Right lobe of liver (tissue), 6 donors: Measurements from ENCODE around the gene UAP1L1. TPM values are rescaled to one million over a fixed set of nuclear protein-coding genes. Genes with fewer than 3 reads are reported as not detected.

ENCODE experiments used
- ATAC-seq, 4 donors: fragments of 200-7000 bp; cut with Tn5 transposase; one replicate each; pipeline ENCODE4 v1.9.1; 2020; ENCODE audit warnings: mild to moderate bottlenecking in 4 of 4, moderate library complexity in 4 of 4
- DNase-seq, 3 donors: peaks; one replicate each; pipeline ENCODE4 v3.0.0-alpha.2; 2020
- H3K27ac ChIP-seq, 3 donors: fragments of 200-600 bp; one replicate each; pipeline ENCODE4 v1.8.0; 2022
- H3K27me3 ChIP-seq, 2 donors: fragments of 200-600 bp; one replicate each; pipeline ENCODE4 v1.8.0; 2022
- H3K36me3 ChIP-seq, 4 donors: fragments of 200-600 bp; sonication (generic) in 1 of 4; one replicate each; pipeline versions ENCODE4 v1.5.1 to v1.8.0; 2017 to 2022; ENCODE audit warnings: control low read depth in 1 of 4
- H3K4me1 ChIP-seq, 4 donors: fragments of 200-600 bp; sonication (generic) in 1 of 4; one replicate each; pipeline versions ENCODE4 v1.5.1 to v1.8.0; 2017 to 2022; ENCODE audit warnings: control low read depth in 1 of 4
- H3K4me3 ChIP-seq, 3 donors: fragments of 200-600 bp; one replicate each; pipeline ENCODE4 v1.8.0; 2022
- H3K9me3 ChIP-seq, 4 donors: fragments of 200-600 bp; sonication (generic) in 1 of 4; one replicate each; pipeline versions ENCODE4 v1.5.1 to v1.8.0; 2017 to 2022; ENCODE audit warnings: control low read depth in 1 of 4
- POLR2A ChIP-seq: fragments of 450-650 bp; IDR thresholded peaks from one replicate; pipeline ENCODE4 v1.6.1; 2017; ENCODE audit warnings: antibody characterized with exemption, mild to moderate bottlenecking
- WGBS: methylation state at CpG from one replicate; pipeline ENCODE4 v1.1.6; 2018; ENCODE audit warnings: low coverage, low lambda C conversion rate; ENCODE audit not compliant: insufficient coverage; ENCODE audit errors: missing lambda C conversion rate; 5-methylcytosine and 5-hydroxymethylcytosine counted together
- intact Hi-C, 2 donors: fragments of 100-400 bp; cut with DNase I; formaldehyde crosslinking; loops; one replicate each; pipeline versions ENCODE4 v1.11.2 to v1.14.1; 2022
- total RNA-seq, 6 experiments: library from RNA; depleted of rRNA in 2 of 6; stranded (reverse); fragments of >200 nt in 2 of 6; fragmentation: NEBNext Ultra II Directional in 3 of 6; extraction: Animal tissue kit (Norgen Biotek cat#: 25700) in 3 of 6; gene quantifications; one replicate each; pipeline versions ENCODE4 v1.1.0 to v1.2.4, GENCODE V29; 2016 to 2023
- TF ChIP-seq, protein P1 (sequence below), 4 donors: fragments of 200-600 bp in 3 of 4; fragments of 450-650 bp in 1 of 4; IDR thresholded peaks; one replicate each; pipeline versions ENCODE4 v1.5.1 to v1.8.0; 2016 to 2022; ENCODE audit warnings: antibody characterized with exemption in 4 of 4, mild to moderate bottlenecking in 2 of 4
- donor health status: DM: no; HTN: yes; CAD: no.
- donor health status: DM: no; HTN: no; CAD: no.
- donor health status: DM: no; HTN: no; CAD: no.
- donor health status: DM: no; HTN: yes; CAD: no.
- donor health status: DM: no; HTN: yes; CAD: no.

The UAP1L1 gene
- total RNA-seq, 6 experiments from 2014 or later: 1.3 to 4.9 (median 1.9) TPM

DNA sequence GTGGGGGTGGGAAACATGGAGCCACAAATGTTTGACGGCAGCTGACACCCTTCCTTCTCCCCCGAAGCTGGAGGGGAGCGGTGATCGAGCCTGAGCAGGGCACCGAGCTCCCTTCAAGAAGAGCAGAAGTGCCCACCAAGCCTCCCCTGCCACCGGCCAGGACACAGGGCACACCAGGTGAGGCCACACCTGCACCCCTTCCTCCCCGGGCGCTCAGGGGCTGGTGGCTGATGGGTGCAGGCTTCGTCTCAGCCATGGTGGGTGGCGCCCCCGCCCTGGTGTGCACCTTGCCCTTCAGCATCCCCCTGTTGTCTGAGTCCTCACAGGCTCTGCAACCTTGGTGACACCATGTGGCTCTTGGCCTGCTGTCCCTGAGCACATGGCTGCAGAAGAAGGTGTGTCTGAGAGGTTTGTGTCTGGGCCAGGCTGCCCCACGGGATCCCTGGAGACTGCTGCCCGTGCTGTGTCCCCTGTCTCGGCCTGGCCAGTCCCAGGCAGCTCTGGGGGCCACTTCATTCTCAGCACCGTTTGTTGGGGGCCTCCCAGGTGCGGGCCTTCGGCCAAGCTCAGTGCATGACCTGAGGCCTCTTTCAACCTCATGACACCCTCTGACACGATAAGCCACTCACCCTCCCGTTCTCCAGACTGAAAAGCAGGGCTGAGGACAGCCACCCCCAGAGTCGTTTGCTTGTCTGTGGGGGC, 20.6 kb downstream of the UAP1L1 start:
- H3K36me3 ChIP-seq: peaks cover 0 to 29% (median 7%) of the 10 kb centered on the region in 4 donors
- WGBS: no CpG with 5 or more reads among the region's 20 CpGs
- TF ChIP-seq POLR2A: no peak
- TF ChIP-seq, protein P1, sequence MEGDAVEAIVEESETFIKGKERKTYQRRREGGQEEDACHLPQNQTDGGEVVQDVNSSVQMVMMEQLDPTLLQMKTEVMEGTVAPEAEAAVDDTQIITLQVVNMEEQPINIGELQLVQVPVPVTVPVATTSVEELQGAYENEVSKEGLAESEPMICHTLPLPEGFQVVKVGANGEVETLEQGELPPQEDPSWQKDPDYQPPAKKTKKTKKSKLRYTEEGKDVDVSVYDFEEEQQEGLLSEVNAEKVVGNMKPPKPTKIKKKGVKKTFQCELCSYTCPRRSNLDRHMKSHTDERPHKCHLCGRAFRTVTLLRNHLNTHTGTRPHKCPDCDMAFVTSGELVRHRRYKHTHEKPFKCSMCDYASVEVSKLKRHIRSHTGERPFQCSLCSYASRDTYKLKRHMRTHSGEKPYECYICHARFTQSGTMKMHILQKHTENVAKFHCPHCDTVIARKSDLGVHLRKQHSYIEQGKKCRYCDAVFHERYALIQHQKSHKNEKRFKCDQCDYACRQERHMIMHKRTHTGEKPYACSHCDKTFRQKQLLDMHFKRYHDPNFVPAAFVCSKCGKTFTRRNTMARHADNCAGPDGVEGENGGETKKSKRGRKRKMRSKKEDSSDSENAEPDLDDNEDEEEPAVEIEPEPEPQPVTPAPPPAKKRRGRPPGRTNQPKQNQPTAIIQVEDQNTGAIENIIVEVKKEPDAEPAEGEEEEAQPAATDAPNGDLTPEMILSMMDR (IDR thresholded peaks at IDR 0.05): no peak

DNA sequence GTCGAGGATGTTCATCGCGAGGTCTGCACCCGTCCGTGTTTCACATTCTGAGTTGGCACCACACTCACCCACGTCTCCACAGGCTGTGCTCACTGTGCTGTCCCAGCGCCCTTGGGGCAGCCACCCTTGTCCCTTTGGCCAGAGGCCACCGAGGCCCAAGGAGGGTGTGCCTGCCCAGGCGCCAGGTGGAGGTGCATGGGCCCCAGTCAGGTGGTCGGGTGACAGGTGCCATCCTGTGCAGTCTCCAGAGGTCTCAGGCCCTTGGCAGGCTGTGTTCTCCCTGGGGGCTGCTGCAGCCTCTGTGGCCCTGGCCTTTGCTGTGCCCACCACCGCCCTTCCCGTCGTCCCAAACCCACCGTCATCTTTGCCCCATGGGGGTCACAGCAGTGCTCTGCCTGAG, 21.9 kb downstream of the UAP1L1 start:
- no peaks in the 10 kb centered on the region for H3K4me1 ChIP-seq
- no peaks in the 10 kb centered on the region for H3K27me3 ChIP-seq
- no peak overlapping the region for H3K27ac ChIP-seq
- WGBS: no CpG with 5 or more reads among the region's 14 CpGs
- intact Hi-C loops: loop anchor here in 1 of 2 donors (10.0 kb wide), 1 partner anchor 296 kb away; no protein-coding TSS in a partner anchor
- DNase-seq (no peak), ATAC-seq (peak in 1 of 4 donors; percentile 37)
- no peak overlapping the region for H3K4me3 ChIP-seq
- TF ChIP-seq, protein P1 (IDR thresholded peaks at IDR 0.05): no peak
- TF ChIP-seq POLR2A: no peak
- no peaks in the 10 kb centered on the region for H3K9me3 ChIP-seq
- peaks cover 0 to 35% (median 7%) of the 10 kb centered on the region in 4 donors for H3K36me3 ChIP-seq

More for the DNA sequence above, 20.6 kb downstream of the UAP1L1 start:
- no peak for DNase-seq
- Histone ChIP-seq H3K4me3 (no peak overlapping the region), H3K27me3 (no peaks in the 10 kb centered on the region), H3K4me1 (no peaks in the 10 kb centered on the region), H3K9me3 (no peaks in the 10 kb centered on the region), H3K27ac (no peak overlapping the region)
- ATAC-seq: peak in 1 of 4 donors; percentile 10
- intact Hi-C loops: loop anchor here in 1 of 2 donors (10.0 kb wide), 1 partner anchor 297 kb away; no protein-coding TSS in a partner anchor

DNA sequence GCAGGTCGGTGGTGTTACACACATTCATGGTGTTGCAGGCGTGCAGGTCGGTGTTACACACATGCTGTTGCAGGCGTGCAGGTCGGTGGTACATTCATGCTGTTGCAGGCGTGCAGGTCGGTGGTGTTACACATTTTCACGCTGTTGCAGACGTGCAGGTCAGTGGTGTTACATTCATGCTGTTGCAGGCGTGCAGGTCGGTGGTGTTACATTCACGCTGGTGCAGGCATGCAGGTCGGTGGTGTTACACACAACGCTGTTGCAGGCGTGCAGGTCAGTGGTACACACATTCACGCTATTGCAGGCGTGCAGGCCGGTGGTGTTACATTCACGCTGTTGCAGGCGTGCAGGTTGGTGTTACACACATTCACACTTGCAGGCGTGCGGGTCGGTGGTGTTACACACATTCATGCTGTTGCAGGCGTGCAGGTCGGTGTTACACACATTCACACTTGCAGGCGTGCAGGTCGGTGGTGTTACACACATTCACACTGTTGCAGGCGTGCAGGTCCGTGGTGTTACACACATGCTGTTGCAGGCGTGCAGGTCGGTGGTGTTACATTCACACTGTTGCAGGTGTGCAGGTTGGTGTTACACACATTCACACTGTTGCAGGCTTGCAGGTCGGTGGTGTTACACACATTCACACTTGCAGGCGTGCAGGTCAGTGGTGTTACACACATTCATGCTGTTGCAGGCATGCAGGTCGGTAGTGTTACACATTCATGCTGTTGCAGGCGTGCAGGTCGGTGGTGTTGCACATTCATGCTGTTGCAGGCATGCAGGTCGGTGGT, 26.1 kb downstream of the UAP1L1 start:
- ATAC-seq (no peak), DNase-seq (no peak)
- Histone ChIP-seq H3K27ac (no peak overlapping the region), H3K4me1 (no peaks in the 10 kb centered on the region), H3K4me3 (no peak overlapping the region), H3K27me3 (no peaks in the 10 kb centered on the region), H3K36me3 (peaks cover 0 to 51% (median 6%) of the 10 kb centered on the region in 4 donors), H3K9me3 (no peaks in the 10 kb centered on the region)
- 90% methylated on average over 26 of the region's 37 CpGs for WGBS
- TF ChIP-seq, protein P1 (IDR thresholded peaks at IDR 0.05): no peak
- no peak for TF ChIP-seq POLR2A
- intact Hi-C loops: no loop called here

DNA sequence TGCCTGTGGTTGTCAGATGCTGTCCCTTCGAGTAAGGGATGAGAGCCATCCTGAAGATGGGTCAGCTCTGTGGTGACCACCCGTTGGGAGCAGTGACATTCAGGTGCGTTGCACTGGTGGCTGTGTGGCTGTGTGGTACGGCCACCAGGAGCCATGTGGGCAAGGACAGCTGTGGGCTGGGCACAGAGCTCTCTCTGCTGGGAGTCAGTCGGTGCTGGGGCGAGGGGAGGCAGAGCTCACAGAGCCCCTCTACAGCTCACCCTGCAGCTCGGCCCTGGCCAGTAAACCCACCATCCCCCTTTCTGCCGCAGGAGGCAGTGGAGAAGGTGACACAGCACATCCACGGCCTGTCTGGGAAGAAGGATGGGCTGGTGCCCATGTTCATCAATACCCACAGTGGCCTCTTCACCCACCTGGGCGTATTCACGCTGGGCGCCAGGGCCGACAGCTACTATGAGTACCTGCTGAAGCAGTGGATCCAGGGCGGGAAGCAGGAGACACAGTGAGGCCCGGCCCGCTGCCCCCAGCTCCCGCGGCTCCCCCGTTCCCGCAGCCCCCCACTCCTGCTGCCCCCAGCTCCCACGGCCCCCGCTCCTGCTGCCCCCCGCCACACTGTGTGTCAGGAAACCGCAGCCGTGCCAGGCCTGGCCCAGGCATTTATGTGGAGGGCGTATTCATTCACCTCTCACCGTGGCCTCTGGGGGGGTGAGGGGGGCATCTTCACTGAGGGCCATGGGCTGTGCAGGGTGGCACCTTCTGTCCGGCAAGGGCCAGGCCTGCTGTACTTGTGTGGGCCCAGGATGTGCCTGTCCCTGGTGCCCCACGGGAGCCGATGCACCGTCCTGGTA, 28.7 kb downstream of the UAP1L1 start:
- no peaks in the 10 kb centered on the region for H3K27me3 ChIP-seq
- H3K9me3 ChIP-seq: no peaks in the 10 kb centered on the region
- TF ChIP-seq POLR2A: no peak
- TF ChIP-seq, protein P1 (IDR thresholded peaks at IDR 0.05): no peak
- no peak overlapping the region for H3K4me3 ChIP-seq
- no peak for DNase-seq
- H3K27ac ChIP-seq: no peak overlapping the region
- WGBS: 98% methylated on average over 9 of the region's 31 CpGs
- ATAC-seq: no peak
- intact Hi-C loops: no loop called here
- H3K4me1 ChIP-seq: no peaks in the 10 kb centered on the region
- H3K36me3 ChIP-seq: peaks cover 0 to 46% (median 5%) of the 10 kb centered on the region in 4 donors
